Breast epithelium (tissue), 3 donors: Measurements from ENCODE around the gene GMPR.

Experiments
- POLR2AphosphoS5 ChIP-seq, 3 donors: sonication (generic); formaldehyde crosslinking; IDR thresholded peaks; one replicate each; pipeline ENCODE4 v1.6.1; 2017; ENCODE audit warnings: antibody characterized with exemption in 3 of 3
- TF ChIP-seq, protein P1 (sequence below), 3 donors: fragments of 450-650 bp; IDR thresholded peaks; one replicate each; pipeline ENCODE4 v1.5.1; 2016 to 2017; ENCODE audit warnings: antibody characterized with exemption in 3 of 3, mild to moderate bottlenecking in 3 of 3, moderate library complexity in 3 of 3

DNA sequence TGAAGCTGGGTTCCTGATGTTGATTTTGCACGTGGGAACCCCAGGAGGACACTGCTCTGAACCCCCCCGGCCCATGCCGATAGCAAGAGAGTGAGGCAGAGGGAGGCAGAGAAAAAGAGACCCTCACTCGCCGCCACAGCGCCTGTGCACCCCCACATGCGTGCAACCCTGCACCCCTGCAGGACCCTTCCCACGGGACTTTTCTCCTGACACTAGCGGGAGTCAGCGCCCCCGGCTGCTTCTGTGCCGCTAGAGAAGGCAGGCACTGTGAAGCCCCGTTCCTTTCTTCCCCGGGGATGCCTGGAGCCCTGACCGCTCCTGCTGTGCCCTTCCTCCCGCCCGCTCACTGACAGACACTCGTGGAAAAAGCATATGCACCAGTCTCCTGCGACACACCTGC lies 67.4 kb downstream of the GMPR start:
- no peak for TF ChIP-seq POLR2AphosphoS5 (IDR thresholded peaks at IDR 0.05)
- TF ChIP-seq, protein P1, sequence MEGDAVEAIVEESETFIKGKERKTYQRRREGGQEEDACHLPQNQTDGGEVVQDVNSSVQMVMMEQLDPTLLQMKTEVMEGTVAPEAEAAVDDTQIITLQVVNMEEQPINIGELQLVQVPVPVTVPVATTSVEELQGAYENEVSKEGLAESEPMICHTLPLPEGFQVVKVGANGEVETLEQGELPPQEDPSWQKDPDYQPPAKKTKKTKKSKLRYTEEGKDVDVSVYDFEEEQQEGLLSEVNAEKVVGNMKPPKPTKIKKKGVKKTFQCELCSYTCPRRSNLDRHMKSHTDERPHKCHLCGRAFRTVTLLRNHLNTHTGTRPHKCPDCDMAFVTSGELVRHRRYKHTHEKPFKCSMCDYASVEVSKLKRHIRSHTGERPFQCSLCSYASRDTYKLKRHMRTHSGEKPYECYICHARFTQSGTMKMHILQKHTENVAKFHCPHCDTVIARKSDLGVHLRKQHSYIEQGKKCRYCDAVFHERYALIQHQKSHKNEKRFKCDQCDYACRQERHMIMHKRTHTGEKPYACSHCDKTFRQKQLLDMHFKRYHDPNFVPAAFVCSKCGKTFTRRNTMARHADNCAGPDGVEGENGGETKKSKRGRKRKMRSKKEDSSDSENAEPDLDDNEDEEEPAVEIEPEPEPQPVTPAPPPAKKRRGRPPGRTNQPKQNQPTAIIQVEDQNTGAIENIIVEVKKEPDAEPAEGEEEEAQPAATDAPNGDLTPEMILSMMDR (IDR thresholded peaks at IDR 0.05) = no peak
